Neural progenitor cell (in vitro differentiated cells): Measurements from ENCODE around the gene WDR31. TPM values are rescaled to one million over a fixed set of nuclear protein-coding genes. Genes with fewer than 3 reads are reported as not detected.
A peak's percentile ranks its signal among the peaks of the same experiment; 100 is the strongest.
"Not testable (repeated sequence)": the region's sequence is repeated elsewhere in the genome, so short reads cannot be mapped to it uniquely, and the experiment has no call there.

Experiments used
- DNase-seq: peaks from one replicate; pipeline ENCODE4 v3.0.0-alpha.2; 2016; ENCODE audit warnings: low spot score
- H2AFZ ChIP-seq: fragments of 200-600 bp; sonication (generic); replicated peaks from 2 replicates; pipeline ENCODE4 v1.6.1; 2016; ENCODE audit warnings: antibody characterized with exemption
- H3F3A ChIP-seq: fragments of 200-600 bp; sonication (generic); 2 replicates; pipeline ENCODE4 v1.6.1; 2016; ENCODE audit warnings: antibody characterized with exemption, low read depth
- H3K27ac ChIP-seq: fragments of 200-600 bp; sonication (generic); 2 replicates; pipeline ENCODE4 v1.5.1; 2016; ENCODE audit warnings: mild to moderate bottlenecking
- H3K27me3 ChIP-seq: fragments of 200-600 bp; sonication (generic); 2 replicates; pipeline ENCODE4 v1.6.1; 2016; ENCODE audit warnings: mild to moderate bottlenecking, moderate library complexity
- H3K36me3 ChIP-seq: fragments of 200-600 bp; sonication (generic); 2 replicates; pipeline ENCODE4 v1.5.1; 2016
- H3K4me1 ChIP-seq: fragments of 200-600 bp; sonication (generic); 2 replicates; pipeline ENCODE4 v1.6.1; 2016; ENCODE audit warnings: mixed run types
- H3K4me2 ChIP-seq: fragments of 200-600 bp; sonication (generic); 2 replicates; pipeline ENCODE4 v1.6.1; 2016
- H3K4me3 ChIP-seq: fragments of 200-600 bp; sonication (generic); 2 replicates; pipeline ENCODE4 v1.5.1; 2016
- H3K79me2 ChIP-seq: fragments of 200-600 bp; sonication (generic); 2 replicates; pipeline ENCODE4 v1.6.1; 2016; ENCODE audit warnings: low read depth
- H3K9ac ChIP-seq: fragments of 200-600 bp; sonication (generic); 2 replicates; pipeline ENCODE4 v1.6.1; 2016
- H3K9me3 ChIP-seq: fragments of 200-600 bp; sonication (generic); 2 replicates; pipeline ENCODE4 v1.5.1; 2016; ENCODE audit warnings: low read depth
- H4K20me1 ChIP-seq: fragments of 200-600 bp; sonication (generic); 2 replicates; pipeline ENCODE4 v1.6.1; 2016; ENCODE audit warnings: low read depth
- H3K27ac Mint-ChIP-seq: 3 replicates; pipeline ENCODE4 v1.8.0; 2021; ENCODE audit warnings: mixed read lengths
- H3K27me3 Mint-ChIP-seq: 2 replicates; pipeline ENCODE4 v1.8.0; 2022; ENCODE audit warnings: low read depth, mild to moderate bottlenecking, inconsistent platforms, moderate library complexity, mixed read lengths; ENCODE audit not compliant: insufficient read depth
- H3K36me3 Mint-ChIP-seq: 3 replicates; pipeline ENCODE4 v1.8.0; 2021; ENCODE audit warnings: mixed read lengths
- H3K4me1 Mint-ChIP-seq: 3 replicates; pipeline ENCODE4 v1.8.0; 2021; ENCODE audit warnings: mixed read lengths
- H3K4me3 Mint-ChIP-seq: 3 replicates; pipeline ENCODE4 v1.8.0; 2021; ENCODE audit warnings: mild to moderate bottlenecking, moderate library complexity, mixed read lengths
- H3K9me3 Mint-ChIP-seq: 3 replicates; pipeline ENCODE4 v1.8.0; 2020; ENCODE audit warnings: mixed read lengths
- EZH2 ChIP-seq: fragments of 200-600 bp; sonication (generic); IDR thresholded peaks from 2 replicates; pipeline ENCODE4 v1.6.1; 2017; ENCODE audit warnings: antibody characterized with exemption, mild to moderate bottlenecking, moderate library complexity
- EZH2phosphoT487 ChIP-seq: fragments of 200-600 bp; sonication (generic); IDR thresholded peaks from 2 replicates; pipeline ENCODE4 v1.6.1; 2017; ENCODE audit warnings: antibody characterized with exemption
- total RNA-seq: library from RNA; depleted of rRNA; stranded (reverse); fragments of >200 nt; gene quantifications from 2 replicates; pipeline ENCODE4 v1.2.3, GENCODE V29; 2015; ENCODE audit warnings: low replicate concordance
- TF ChIP-seq, protein P1 (sequence below): fragments of 200-600 bp; sonication (generic); IDR thresholded peaks from 2 replicates; pipeline ENCODE4 v1.5.1; 2017; ENCODE audit warnings: antibody characterized with exemption, mild to moderate bottlenecking

The WDR31 gene
- total RNA-seq, 1 donor from 2014 or later = 3.2 TPM

DNA sequence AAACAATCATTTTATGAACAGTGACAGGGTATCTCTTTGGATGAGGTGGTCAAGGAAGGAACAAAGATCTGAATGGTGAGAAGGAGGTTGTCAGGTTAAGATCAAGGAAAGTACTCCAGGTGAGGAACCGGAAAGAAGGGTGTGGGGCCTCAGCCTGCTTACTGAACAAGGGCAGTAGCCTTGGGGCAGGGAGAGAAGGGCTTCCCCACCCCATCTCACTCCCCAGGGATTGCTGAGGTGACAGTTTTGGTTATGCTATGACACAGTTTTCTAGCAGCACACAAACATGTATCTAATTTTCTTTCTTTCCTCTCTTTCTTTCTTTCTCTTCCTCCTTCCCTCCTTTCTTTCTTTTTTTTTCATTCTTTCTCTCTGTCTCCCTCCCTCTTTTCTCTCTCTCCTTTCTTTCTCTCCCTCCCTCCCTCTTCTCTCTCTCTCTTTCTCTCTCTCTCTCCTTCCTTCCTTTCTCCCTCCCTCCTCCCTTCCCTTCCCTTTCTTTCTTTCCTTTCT lies 40.8 kb upstream of the WDR31 start:
- Histone ChIP-seq H2AFZ (no peak overlapping the region), H3K36me3 (no peaks in the 10 kb centered on the region), H3K4me3 (no peak overlapping the region), H4K20me1 (no peaks in the 10 kb centered on the region), H3F3A (peaks cover 11% of the 10 kb centered on the region), H3K79me2 (no peaks in the 10 kb centered on the region), H3K9me3 (no peaks in the 10 kb centered on the region), H3K4me2 (no peak overlapping the region), H3K4me1 (peaks cover 3% of the 10 kb centered on the region), H3K9ac (no peak overlapping the region), H3K27ac (no peak overlapping the region), H3K27me3 (no peaks in the 10 kb centered on the region)
- H3K36me3 Mint-ChIP-seq = no peaks in the 10 kb centered on the region
- TF ChIP-seq, protein P1, sequence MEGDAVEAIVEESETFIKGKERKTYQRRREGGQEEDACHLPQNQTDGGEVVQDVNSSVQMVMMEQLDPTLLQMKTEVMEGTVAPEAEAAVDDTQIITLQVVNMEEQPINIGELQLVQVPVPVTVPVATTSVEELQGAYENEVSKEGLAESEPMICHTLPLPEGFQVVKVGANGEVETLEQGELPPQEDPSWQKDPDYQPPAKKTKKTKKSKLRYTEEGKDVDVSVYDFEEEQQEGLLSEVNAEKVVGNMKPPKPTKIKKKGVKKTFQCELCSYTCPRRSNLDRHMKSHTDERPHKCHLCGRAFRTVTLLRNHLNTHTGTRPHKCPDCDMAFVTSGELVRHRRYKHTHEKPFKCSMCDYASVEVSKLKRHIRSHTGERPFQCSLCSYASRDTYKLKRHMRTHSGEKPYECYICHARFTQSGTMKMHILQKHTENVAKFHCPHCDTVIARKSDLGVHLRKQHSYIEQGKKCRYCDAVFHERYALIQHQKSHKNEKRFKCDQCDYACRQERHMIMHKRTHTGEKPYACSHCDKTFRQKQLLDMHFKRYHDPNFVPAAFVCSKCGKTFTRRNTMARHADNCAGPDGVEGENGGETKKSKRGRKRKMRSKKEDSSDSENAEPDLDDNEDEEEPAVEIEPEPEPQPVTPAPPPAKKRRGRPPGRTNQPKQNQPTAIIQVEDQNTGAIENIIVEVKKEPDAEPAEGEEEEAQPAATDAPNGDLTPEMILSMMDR = no peak
- TF ChIP-seq EZH2phosphoT487 (no peak), EZH2 (no peak)
- no peaks in the 10 kb centered on the region for H3K9me3 Mint-ChIP-seq
- no peak overlapping the region for H3K4me3 Mint-ChIP-seq
- no peak overlapping the region for H3K27ac Mint-ChIP-seq
- H3K27me3 Mint-ChIP-seq = peaks cover 2% of the 10 kb centered on the region
- H3K4me1 Mint-ChIP-seq = peaks cover 5% of the 10 kb centered on the region
- DNase-seq = no peak

DNA sequence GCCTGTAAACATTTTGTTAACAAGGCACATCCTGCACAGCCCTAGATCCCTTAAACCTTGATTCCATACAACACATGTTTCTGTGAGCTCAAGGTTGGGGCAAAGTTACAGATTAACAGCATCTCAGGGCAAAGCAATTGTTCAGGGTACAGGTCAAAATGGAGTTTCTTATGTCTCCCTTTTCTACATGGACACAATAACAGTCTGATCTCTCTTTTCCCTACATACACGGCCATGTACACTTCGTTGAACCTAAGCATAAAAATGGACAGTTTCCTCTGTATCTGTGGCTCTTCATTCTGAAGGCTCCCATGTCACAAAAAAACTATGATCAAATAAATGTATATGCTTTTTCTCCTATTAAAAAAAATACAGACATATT lies 39.7 kb upstream of the WDR31 start:
- H3K9ac ChIP-seq, H3K27ac Mint-ChIP-seq, H2AFZ ChIP-seq, H3K27me3 ChIP-seq, DNase-seq, H3K27ac ChIP-seq, H3K4me1 ChIP-seq, H3K27me3 Mint-ChIP-seq, H3K4me3 Mint-ChIP-seq, H3K36me3 ChIP-seq, H4K20me1 ChIP-seq, H3K4me3 ChIP-seq, H3K9me3 Mint-ChIP-seq, H3K9me3 ChIP-seq, H3K4me2 ChIP-seq, H3K79me2 ChIP-seq, H3K36me3 Mint-ChIP-seq: not testable (repeated sequence)
- H3F3A ChIP-seq = peaks cover 11% of the 10 kb centered on the region
- peaks cover 11% of the 10 kb centered on the region for H3K4me1 Mint-ChIP-seq

DNA sequence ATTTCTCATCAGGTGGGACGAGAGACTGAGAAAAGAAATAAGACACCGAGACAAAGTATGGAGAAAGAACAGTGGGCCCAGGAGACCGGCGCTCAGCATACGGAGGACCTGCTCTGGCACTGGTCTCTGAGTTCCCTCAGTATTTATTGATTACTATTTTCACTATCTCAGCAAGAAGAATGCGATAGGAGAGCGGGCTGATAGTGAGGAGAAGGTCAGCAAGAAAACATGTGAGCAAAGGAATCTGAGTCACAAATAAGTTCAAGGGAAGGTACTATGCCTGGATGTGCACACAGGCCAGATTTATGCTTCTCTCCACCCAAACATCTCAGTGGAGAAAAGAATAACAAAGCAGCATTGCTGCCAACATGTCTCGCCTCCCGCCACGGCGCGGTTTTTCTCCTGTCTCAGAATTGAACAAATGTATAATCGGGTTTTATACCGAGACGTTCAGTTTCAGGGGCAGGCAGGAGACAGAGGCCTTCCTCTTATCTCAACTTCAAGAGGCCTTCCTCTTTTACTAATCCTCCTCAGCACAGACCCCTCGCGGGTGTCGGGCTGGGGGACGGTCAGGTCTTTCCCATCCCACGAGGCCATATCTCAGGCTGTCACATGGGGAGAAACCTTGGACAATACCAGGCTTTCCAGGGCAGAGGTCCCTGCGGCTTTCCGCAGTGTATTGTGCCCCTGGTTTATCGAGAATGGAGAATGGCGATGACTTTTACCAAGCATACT lies 39.2 kb upstream of the WDR31 start:
- peaks cover 11% of the 10 kb centered on the region for H3F3A ChIP-seq
- H3K27ac Mint-ChIP-seq, H3K4me3 Mint-ChIP-seq, H3K27ac ChIP-seq, H3K4me3 ChIP-seq, H3K4me2 ChIP-seq, H3K36me3 ChIP-seq, H3K36me3 Mint-ChIP-seq, H3K9me3 ChIP-seq, H2AFZ ChIP-seq, DNase-seq, H3K79me2 ChIP-seq, H3K27me3 ChIP-seq, H3K9ac ChIP-seq, H3K4me1 ChIP-seq, H3K27me3 Mint-ChIP-seq, H3K9me3 Mint-ChIP-seq, H4K20me1 ChIP-seq: not testable (repeated sequence)
- peaks cover 11% of the 10 kb centered on the region for H3K4me1 Mint-ChIP-seq

DNA sequence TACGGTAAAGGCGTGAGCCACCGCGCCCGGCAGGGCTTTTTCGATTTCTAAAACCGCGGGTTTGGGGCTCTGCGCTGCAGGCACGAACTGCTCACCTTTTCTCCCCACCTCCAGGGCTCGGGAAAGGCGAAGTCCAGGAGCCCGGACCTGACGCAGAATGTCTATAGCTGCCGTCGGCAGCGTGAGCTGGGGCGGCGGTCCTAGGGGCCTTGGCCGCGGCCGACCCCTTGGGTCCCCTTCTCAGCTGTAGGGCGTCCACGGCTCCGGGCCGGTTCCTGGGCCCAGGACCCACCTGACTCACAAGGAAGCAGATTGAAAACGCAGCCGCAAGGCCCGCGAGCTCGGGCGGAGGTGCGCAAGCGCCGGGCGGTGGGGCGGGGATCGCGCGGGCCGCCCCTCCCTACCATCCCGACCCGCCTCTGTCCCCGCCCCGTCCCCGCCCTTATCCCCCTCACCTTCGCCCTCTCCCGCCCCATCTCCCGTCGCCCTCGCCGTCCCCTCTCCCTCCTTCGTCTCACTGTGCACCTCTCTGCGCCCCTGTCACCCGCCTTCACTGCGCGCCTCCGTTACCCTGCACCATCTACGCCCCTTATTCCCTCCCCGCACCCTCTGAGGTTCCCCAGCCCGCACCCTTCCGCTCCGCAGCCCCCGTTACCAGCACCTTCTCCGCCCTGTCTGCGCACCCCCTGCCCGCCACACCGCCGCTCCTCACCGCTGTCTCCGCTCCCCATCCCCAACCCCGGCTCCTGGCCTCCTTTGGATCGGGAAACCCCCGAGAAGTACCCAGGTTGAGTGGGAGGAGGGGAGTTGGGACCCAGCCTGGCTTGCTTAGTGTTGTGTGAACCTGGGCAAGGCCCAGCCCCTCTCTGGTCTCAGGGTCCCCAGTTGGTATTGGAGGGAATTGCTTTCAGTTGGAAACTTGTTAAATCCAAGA lies 36.8 kb upstream of the WDR31 start, which contains the start of gene HDHD3:
Gene HDHD3, minus strand, starts transcription at position 353 of the 934 bp plus-strand sequence. CDS start 2,632 bp downstream, outside the sequence.
- Mint-ChIP-seq H3K9me3 (no peaks in the 10 kb centered on the region), H3K27ac (no peak within 1 kb of the TSS), H3K4me3 (peak within 1 kb of the TSS; percentile 87), H3K4me1 (peaks cover 11% of the 10 kb centered on the region), H3K36me3 (no peaks in the 10 kb centered on the region), H3K27me3 (no peaks in the 10 kb centered on the region)
- peak within 1 kb of the TSS; percentile 96 for H3K4me2 ChIP-seq
- H3K27me3 ChIP-seq = no peaks in the 10 kb centered on the region
- H3K27ac ChIP-seq = peak within 1 kb of the TSS; percentile 71
- peak; percentile 91 for DNase-seq
- H3F3A ChIP-seq = peaks cover 11% of the 10 kb centered on the region
- H3K4me1 ChIP-seq = peaks cover 3% of the 10 kb centered on the region
- H3K36me3 ChIP-seq = no peaks in the 10 kb centered on the region
- H4K20me1 ChIP-seq = peaks cover 4% of the 10 kb centered on the region
- no peaks in the 10 kb centered on the region for H3K9me3 ChIP-seq
- peak within 1 kb of the TSS; percentile 57 for H3K9ac ChIP-seq
- peak within 1 kb of the TSS; percentile 97 for H3K4me3 ChIP-seq
- H3K79me2 ChIP-seq = no peaks in the 10 kb centered on the region
- TF ChIP-seq, protein P1 = no peak
- TF ChIP-seq EZH2 = no peak
- no peak for TF ChIP-seq EZH2phosphoT487
- H2AFZ ChIP-seq = peak within 1 kb of the TSS; percentile 98
